ENCODE data around the gene MALT1.

DNA sequence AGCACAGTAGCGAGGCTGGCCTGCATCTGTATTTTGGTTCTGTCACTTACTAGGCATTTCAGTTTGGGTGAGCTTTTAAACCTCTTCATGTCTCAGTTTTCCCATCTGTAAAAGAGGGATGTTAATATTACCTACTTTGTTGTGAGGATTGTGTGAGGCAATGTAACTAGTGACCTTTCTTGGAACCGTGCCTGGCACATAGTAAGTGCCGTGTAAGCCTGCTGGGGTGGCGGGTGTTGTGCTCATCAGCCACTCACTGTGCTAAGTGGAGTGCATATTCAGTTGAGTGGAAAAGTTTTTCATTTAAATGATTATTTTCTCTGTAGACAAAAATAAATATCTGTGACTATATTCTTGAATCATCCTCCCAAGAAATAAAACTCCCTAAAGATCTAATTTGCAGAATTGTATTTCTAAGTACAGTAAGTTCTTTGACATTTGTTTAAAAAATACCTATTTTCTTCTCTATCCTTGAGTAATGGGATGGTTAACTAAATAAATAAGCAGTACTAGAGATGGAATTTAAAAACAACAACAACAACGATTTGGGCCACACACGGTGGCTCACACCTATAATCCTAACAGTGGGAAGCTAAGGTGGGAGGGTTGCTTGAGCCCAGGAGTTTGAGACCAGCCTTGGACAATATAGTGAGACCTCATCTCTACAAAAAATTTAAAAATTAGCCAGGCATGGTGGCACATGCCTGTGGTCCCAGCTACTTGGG is 56.7 kb downstream of the MALT1 start:
- TF ChIP-seq, protein P1, sequence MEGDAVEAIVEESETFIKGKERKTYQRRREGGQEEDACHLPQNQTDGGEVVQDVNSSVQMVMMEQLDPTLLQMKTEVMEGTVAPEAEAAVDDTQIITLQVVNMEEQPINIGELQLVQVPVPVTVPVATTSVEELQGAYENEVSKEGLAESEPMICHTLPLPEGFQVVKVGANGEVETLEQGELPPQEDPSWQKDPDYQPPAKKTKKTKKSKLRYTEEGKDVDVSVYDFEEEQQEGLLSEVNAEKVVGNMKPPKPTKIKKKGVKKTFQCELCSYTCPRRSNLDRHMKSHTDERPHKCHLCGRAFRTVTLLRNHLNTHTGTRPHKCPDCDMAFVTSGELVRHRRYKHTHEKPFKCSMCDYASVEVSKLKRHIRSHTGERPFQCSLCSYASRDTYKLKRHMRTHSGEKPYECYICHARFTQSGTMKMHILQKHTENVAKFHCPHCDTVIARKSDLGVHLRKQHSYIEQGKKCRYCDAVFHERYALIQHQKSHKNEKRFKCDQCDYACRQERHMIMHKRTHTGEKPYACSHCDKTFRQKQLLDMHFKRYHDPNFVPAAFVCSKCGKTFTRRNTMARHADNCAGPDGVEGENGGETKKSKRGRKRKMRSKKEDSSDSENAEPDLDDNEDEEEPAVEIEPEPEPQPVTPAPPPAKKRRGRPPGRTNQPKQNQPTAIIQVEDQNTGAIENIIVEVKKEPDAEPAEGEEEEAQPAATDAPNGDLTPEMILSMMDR (IDR thresholded peaks at IDR 0.05) = no peak
- no peak for TF ChIP-seq EP300 (IDR thresholded peaks at IDR 0.05)
- TF ChIP-seq POLR2A (IDR thresholded peaks at IDR 0.05) = no peak
